Spleen (tissue), 11 donors: ENCODE measurements around the gene SNX2. TPM values are rescaled to one million over a fixed set of nuclear protein-coding genes. Genes with fewer than 3 reads are reported as not detected.
A peak's percentile ranks its signal among the peaks of the same experiment; 100 is the strongest.

ENCODE experiments used
- DNase-seq: peaks from one replicate; pipeline ENCODE4 v3.0.0-alpha.2; 2020
- H3K27ac ChIP-seq, 8 donors: fragments of 200-600 bp; sonication (generic) in 7 of 8; 1 replicate in 4 of 8; 2 replicates in 4 of 8; pipeline versions ENCODE4 v1.5.0 to v1.8.0; 2016 to 2021; ENCODE audit warnings: inconsistent platforms in 4 of 8, mild to moderate bottlenecking in 4 of 8, moderate library complexity in 1 of 8
- H3K27me3 ChIP-seq, 7 donors: fragments of 200-600 bp; sonication (generic) in 6 of 7; replicated peaks in 1 of 7; 1 replicate in 4 of 7; 2 replicates in 3 of 7; pipeline versions ENCODE4 v1.5.0 to v1.8.0; 2016 to 2021; ENCODE audit warnings: inconsistent platforms in 3 of 7, mild to moderate bottlenecking in 1 of 7
- H3K36me3 ChIP-seq, 6 donors: fragments of 200-600 bp; sonication (generic) in 5 of 6; 1 replicate in 4 of 6; 2 replicates in 2 of 6; pipeline versions ENCODE4 v1.5.0 to v1.8.0; 2016 to 2021; ENCODE audit warnings: inconsistent platforms in 2 of 6
- H3K4me1 ChIP-seq, 6 donors: fragments of 200-600 bp; sonication (generic) in 5 of 6; 1 replicate in 3 of 6; 2 replicates in 3 of 6; pipeline versions ENCODE4 v1.5.0 to v1.8.0; 2016 to 2021; ENCODE audit warnings: inconsistent platforms in 3 of 6
- H3K4me3 ChIP-seq, 8 donors: fragments of 200-600 bp; sonication (generic) in 7 of 8; 1 replicate in 4 of 8; 2 replicates in 4 of 8; pipeline versions ENCODE4 v1.5.0 to v1.8.0; 2016 to 2021; ENCODE audit warnings: inconsistent platforms in 4 of 8, mild to moderate bottlenecking in 4 of 8, moderate library complexity in 2 of 8
- H3K9me3 ChIP-seq, 8 donors: fragments of 200-600 bp; sonication (generic) in 7 of 8; 1 replicate in 4 of 8; 2 replicates in 4 of 8; pipeline versions ENCODE4 v1.5.0 to v1.8.0; 2016 to 2021; ENCODE audit warnings: inconsistent platforms in 4 of 8
- CTCF ChIP-seq, 11 experiments: fragments of 200-600 bp in 7 of 11; fragments of 450-650 bp in 4 of 11; sonication (generic) in 4 of 11; IDR thresholded peaks in 8 of 11; conservative IDR thresholded peaks in 3 of 11; 1 replicate in 7 of 11; 2 replicates in 4 of 11; pipeline versions ENCODE4 v1.4.0 to v1.8.0; 2016 to 2021; ENCODE audit warnings: antibody characterized with exemption in 11 of 11, inconsistent platforms in 4 of 11, mild to moderate bottlenecking in 1 of 11
- POLR2A ChIP-seq, 3 donors: fragments of 450-650 bp; IDR thresholded peaks; one replicate each; pipeline ENCODE4 v1.5.1; 2017; ENCODE audit warnings: antibody characterized with exemption in 3 of 3, mild to moderate bottlenecking in 1 of 3
- POLR2AphosphoS5 ChIP-seq, 3 donors: sonication (generic); formaldehyde crosslinking; IDR thresholded peaks; one replicate each; pipeline ENCODE4 v1.5.1; 2017; ENCODE audit warnings: antibody characterized with exemption in 3 of 3
- WGBS, 5 donors: extraction: QIAGEN DNeasy Blood & Tissue Kit in 3 of 5; methylation state at CpG; one replicate each; pipeline versions ENCODE4 v1.1.5 to v1.1.7; 2013 to 2018; 5-methylcytosine and 5-hydroxymethylcytosine counted together
- intact Hi-C: fragments of 100-400 bp; cut with DNase I; formaldehyde crosslinking; loops from one replicate; pipeline ENCODE4 v1.15.0; 2023; ENCODE audit warnings: low total_unique reads
- polyA plus RNA-seq, 3 donors: library from polyadenylated mRNA; stranded (reverse); fragments of 200-250 nt; gene quantifications; one replicate each; pipeline ENCODE4 v1.2.1, GENCODE V29; 2013
- total RNA-seq, 7 donors: library from RNA; depleted of rRNA in 3 of 7; stranded (reverse); fragments of >200 nt in 3 of 7; fragmentation: NEBNext Ultra II Directional in 4 of 7; extraction: Animal tissue kit (Norgen Biotek cat#: 25700) in 4 of 7; gene quantifications; one replicate each; pipeline versions ENCODE4 v1.1.0 to v1.2.1, GENCODE V29; 2016 to 2021
- donor health status: healthy with polysubstance abuse.
- donor health status: DM: no; HTN: no; CAD: no; lungs with moderate emphysema.
- donor health status: DM: no; HTN: no; CAD: no.
- donor health status: Bipolar disorder and iron deficiency.
- donor health status: healthy.
- donor health status: DM: no; HTN: no; CAD: no.
- donor health status: DM: yes; HTN: yes; CAD: no.

SNX2 gene
- total and polyA plus RNA-seq, 10 donors, result 69.0 to 158 (median 132) TPM

DNA sequence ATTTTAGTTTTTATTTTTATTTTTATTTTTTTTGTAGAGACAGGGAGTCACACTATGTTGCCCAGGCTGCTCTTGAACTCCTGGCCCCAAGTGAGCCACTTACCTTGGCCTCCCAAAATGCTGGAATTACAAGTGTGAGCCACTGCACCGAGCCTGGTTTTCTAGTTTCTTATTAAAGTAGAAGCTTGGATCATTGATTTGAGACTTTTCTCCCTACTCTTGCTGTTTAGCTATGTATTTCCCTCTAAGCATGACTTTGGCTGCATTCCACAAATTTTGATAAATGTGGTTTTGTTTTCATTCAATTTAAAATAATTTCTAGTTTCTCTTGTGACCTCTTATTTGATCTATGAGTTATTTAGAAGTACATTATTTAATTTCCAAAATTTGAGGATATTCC, 10.4 kb downstream of the SNX2 start:
- Histone ChIP-seq H3K4me1 (peaks cover 0 to 92% (median 26%) of the 10 kb centered on the region in 6 donors), H3K27me3 (no peaks in the 10 kb centered on the region), H3K27ac (no peak overlapping the region), H3K4me3 (no peak overlapping the region), H3K9me3 (peaks cover 0 to 29% (median 12%) of the 10 kb centered on the region in 8 donors), H3K36me3 (peaks cover 0 to 57% (median 2%) of the 10 kb centered on the region in 6 donors)
- intact Hi-C loops, result no loop called here
- 90 to 100% (median 95%) methylated on average over 1 of the region's 1 CpG for WGBS, 5 donors
- TF ChIP-seq CTCF (IDR thresholded peaks at IDR 0.05 in 8 of 11, conservative IDR thresholded peaks at IDR 0.05 in 3 of 11) (no peak), POLR2A (IDR thresholded peaks at IDR 0.05) (no peak), POLR2AphosphoS5 (IDR thresholded peaks at IDR 0.05) (no peak)
- no peak for DNase-seq

- intact Hi-C loops, result no loop called here
- TF ChIP-seq POLR2A (IDR thresholded peaks at IDR 0.05) (no peak), POLR2AphosphoS5 (IDR thresholded peaks at IDR 0.05) (no peak), CTCF (IDR thresholded peaks at IDR 0.05 in 8 of 11, conservative IDR thresholded peaks at IDR 0.05 in 3 of 11) (no peak)
- no peaks in the 10 kb centered on the region for H3K27me3 ChIP-seq
- H3K4me3 ChIP-seq, result no peak overlapping the region
- peaks cover 0 to 64% (median 3%) of the 10 kb centered on the region in 6 donors for H3K36me3 ChIP-seq
- no peak for DNase-seq
- 89 to 100% (median 98%) methylated on average over 1 of the region's 1 CpG for WGBS, 5 donors
- H3K4me1 ChIP-seq, result peaks cover 0 to 83% (median 26%) of the 10 kb centered on the region in 6 donors
- H3K27ac ChIP-seq, result no peak overlapping the region
- H3K9me3 ChIP-seq, result peaks cover 0 to 29% (median 12%) of the 10 kb centered on the region in 8 donors
Observed at GRCh38 chr5:122788371-122788770, 13.5 kb downstream of the SNX2 start.

DNA sequence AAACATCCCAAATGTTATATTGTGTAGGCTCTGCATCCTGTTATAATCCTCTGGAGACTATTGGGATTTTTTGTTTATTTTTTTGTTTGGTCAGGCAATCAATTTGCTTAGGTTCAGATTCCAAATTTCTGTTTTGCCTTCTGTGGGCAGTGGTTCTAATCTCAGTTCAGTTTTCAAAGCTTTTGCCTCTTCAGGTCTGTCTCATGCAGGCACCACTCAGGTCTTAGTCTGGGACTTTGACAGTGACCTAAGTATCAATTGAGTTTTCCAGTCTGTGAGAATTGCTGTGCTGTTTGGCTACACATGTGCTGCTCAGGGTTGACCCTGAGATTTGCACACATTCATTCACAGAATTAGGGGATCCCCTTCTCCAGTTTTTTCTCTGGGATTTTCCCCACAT, 14.1 kb downstream of the SNX2 start:
- DNase-seq, result no peak
- intact Hi-C loops, result no loop called here
- Histone ChIP-seq H3K36me3 (peaks cover 0 to 66% (median 5%) of the 10 kb centered on the region in 6 donors), H3K4me3 (no peak overlapping the region), H3K27ac (no peak overlapping the region), H3K27me3 (no peaks in the 10 kb centered on the region), H3K4me1 (peaks cover 0 to 77% (median 21%) of the 10 kb centered on the region in 6 donors), H3K9me3 (peaks cover 0 to 29% (median 12%) of the 10 kb centered on the region in 8 donors)
- no peak for TF ChIP-seq POLR2AphosphoS5 (IDR thresholded peaks at IDR 0.05)
- TF ChIP-seq CTCF (IDR thresholded peaks at IDR 0.05 in 8 of 11, conservative IDR thresholded peaks at IDR 0.05 in 3 of 11), result no peak
- TF ChIP-seq POLR2A (IDR thresholded peaks at IDR 0.05), result no peak

DNA sequence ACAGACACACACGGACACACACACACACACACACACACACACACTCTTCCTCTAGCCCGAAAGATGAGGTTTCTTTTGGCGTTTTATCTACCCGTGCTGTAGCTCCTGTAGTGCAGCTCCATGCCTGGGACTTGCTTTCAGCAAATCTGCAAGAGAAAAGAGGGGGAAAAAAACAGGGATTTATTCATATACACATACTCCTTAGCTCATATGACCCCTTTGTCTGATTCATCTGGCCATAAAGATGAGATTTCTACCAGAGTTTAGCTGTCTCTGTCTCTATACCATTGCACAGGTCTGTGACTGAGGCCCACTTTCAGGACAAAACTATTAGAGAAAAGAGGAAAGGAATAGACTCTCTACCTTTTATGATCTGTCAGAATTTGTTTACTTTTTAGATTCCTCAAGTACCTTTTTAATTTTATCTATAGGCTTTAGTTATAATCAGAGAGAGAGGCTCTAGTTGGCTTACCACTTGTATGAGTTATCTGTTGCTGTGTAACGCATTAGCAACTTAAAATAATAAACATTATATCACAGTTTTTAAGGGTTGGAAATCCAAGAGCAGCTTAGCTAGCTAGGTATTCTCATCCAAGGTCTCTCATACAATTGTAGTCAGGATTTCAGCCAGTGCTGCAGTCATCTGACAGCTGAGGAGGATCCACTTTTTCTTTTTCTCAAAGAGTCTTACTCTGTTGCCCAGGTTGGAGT, 14.7 kb downstream of the SNX2 start:
- Histone ChIP-seq H3K9me3 (peaks cover 0 to 27% (median 12%) of the 10 kb centered on the region in 8 donors), H3K27ac (peak overlapping the region in 1 of 8 donors; percentile 11), H3K27me3 (no peaks in the 10 kb centered on the region), H3K4me3 (no peak overlapping the region), H3K36me3 (peaks cover 0 to 70% (median 5%) of the 10 kb centered on the region in 6 donors), H3K4me1 (peaks cover 0 to 75% (median 20%) of the 10 kb centered on the region in 6 donors)
- intact Hi-C loops, result no loop called here
- WGBS, 5 donors, result 74 to 98% (median 85%) methylated on average over 5 of the region's 5 CpGs
- no peak for TF ChIP-seq POLR2AphosphoS5 (IDR thresholded peaks at IDR 0.05)
- no peak for TF ChIP-seq CTCF (IDR thresholded peaks at IDR 0.05 in 8 of 11, conservative IDR thresholded peaks at IDR 0.05 in 3 of 11)
- TF ChIP-seq POLR2A (IDR thresholded peaks at IDR 0.05), result no peak
- DNase-seq, result no peak
